HepG2 (cell line): ENCODE data around the gene LEMD2.

Experiments used
- CTCF ChIP-seq: sonication (generic); formaldehyde crosslinking; IDR thresholded peaks from 2 replicates; pipeline ENCODE4 v1.5.0; 2020; ENCODE audit warnings: mild to moderate bottlenecking, missing genetic modification reagents, moderate library complexity
- FOXP4 ChIP-seq: sonication (generic); formaldehyde crosslinking; IDR thresholded peaks from 2 replicates; pipeline ENCODE4 v1.4.0; 2020; ENCODE audit warnings: missing genetic modification reagents
- HES4 ChIP-seq: sonication (generic); formaldehyde crosslinking; IDR thresholded peaks from 2 replicates; pipeline ENCODE4 v1.9.0; 2021; ENCODE audit warnings: mild to moderate bottlenecking, missing genetic modification reagents, borderline replicate concordance
- IRF2 ChIP-seq: IDR thresholded peaks from 2 replicates; pipeline ENCODE4 v1.6.1; 2018; ENCODE audit warnings: missing genetic modification reagents, missing compliant biosample characterization
- KMT2B ChIP-seq: IDR thresholded peaks from 2 replicates; pipeline ENCODE4 v1.6.1; 2016; ENCODE audit warnings: missing genetic modification reagents, missing compliant biosample characterization
- NFYB ChIP-seq: sonication (generic); formaldehyde crosslinking; IDR thresholded peaks from 2 replicates; pipeline ENCODE4 v1.4.0; 2020; ENCODE audit warnings: missing genetic modification reagents
- POLR2A ChIP-seq, 2 experiments: IDR thresholded peaks; 2 replicates each; pipeline ENCODE4 v1.6.1; 2011; ENCODE audit warnings: low read depth in 2 of 2, low read length in 2 of 2, mild to moderate bottlenecking in 1 of 2, moderate library complexity in 1 of 2; ENCODE audit not compliant: insufficient read depth in 1 of 2
- RFX5 ChIP-seq: IDR thresholded peaks from 2 replicates; pipeline ENCODE4 v1.6.1; 2011; ENCODE audit warnings: low read depth, low read length, improper control_type of control experiment
- RXRB ChIP-seq: IDR thresholded peaks from 2 replicates; pipeline ENCODE4 v1.6.1; 2016; ENCODE audit warnings: borderline replicate concordance, missing genetic modification reagents, missing compliant biosample characterization
- TOPORS ChIP-seq: sonication (generic); formaldehyde crosslinking; IDR thresholded peaks from 2 replicates; pipeline ENCODE4 v1.8.0; 2023; ENCODE audit warnings: mild to moderate bottlenecking, missing genetic modification reagents
- ZBTB33 ChIP-seq: sonication (generic); formaldehyde crosslinking; IDR thresholded peaks from 2 replicates; pipeline ENCODE4 v1.4.0; 2020; ENCODE audit warnings: missing genetic modification reagents
- ZNF292 ChIP-seq: sonication (generic); formaldehyde crosslinking; IDR thresholded peaks from 2 replicates; pipeline ENCODE4 v1.8.1; 2022; ENCODE audit warnings: mild to moderate bottlenecking, low read depth, missing genetic modification reagents, borderline replicate concordance

- no peak for TF ChIP-seq KMT2B
- TF ChIP-seq RFX5, result no peak
- no peak for TF ChIP-seq CTCF (CRISPR knock-in tag)
- no peak for TF ChIP-seq HES4 (CRISPR knock-in tag)
- no peak for TF ChIP-seq NFYB (CRISPR knock-in tag)
- no peak for TF ChIP-seq POLR2A (IDR thresholded peaks at IDR 0.05; ENCODE audit: insufficient read depth in 1 of 2, low read depth in 2 of 2, low read length in 2 of 2)
- no peak for TF ChIP-seq FOXP4 (CRISPR knock-in tag)
- no peak for TF ChIP-seq RXRB (CRISPR knock-in tag)
- TF ChIP-seq IRF2 (CRISPR knock-in tag), result no peak
- TF ChIP-seq ZNF292, result no peak
- no peak for TF ChIP-seq ZBTB33 (CRISPR knock-in tag)
- no peak for TF ChIP-seq TOPORS (CRISPR knock-in tag)
Measured at GRCh38 chr6:33738879-33739278, 50.1 kb downstream of the LEMD2 start.
